Stimulated activated CD8-positive, alpha-beta memory T cell treated with anti-CD3 and anti-CD28 coated beads, Interleukin-7, amount 100 ng/mL, for 48 hours (primary cell): ENCODE data around the gene HOXA6.

Source experiments
- DNase-seq, 2 donors: peaks; one replicate each; pipeline ENCODE4 v3.0.0-alpha.2; 2020; ENCODE audit warnings: low read depth in 1 of 2; ENCODE audit errors: extremely low read depth in 1 of 2

Gene HOXA6

GRCh38 chr7:27152816-27153442 is 5.4 kb upstream of the HOXA6 start:
- no peak for DNase-seq

GRCh38 chr7:27151931-27152815 is 4.6 kb upstream of the HOXA6 start, which contains the start of gene HOXA3:
HOXA3 (minus strand) TSS chr7:27152583; CDS start chr7:27110640, 41,943 bp downstream.
- DNase-seq, result no peak

GRCh38 chr7:27151341-27151930 is 3.9 kb upstream of the HOXA6 start:
- no peak for DNase-seq

GRCh38 chr7:27150568-27151340 is 3.2 kb upstream of the HOXA6 start:
- DNase-seq, result peak in 1 of 2 donors; percentile 36

- no peak for DNase-seq
These were observed 2.4 kb upstream of the HOXA6 start for GRCh38 chr7:27149842-27150567.

- DNase-seq, result no peak
These were observed 1.4 kb upstream of the HOXA6 start for GRCh38 chr7:27148756-27149641.

- no peak for DNase-seq
These were observed 619 bp upstream of the HOXA6 start for GRCh38 chr7:27148031-27148755.

GRCh38 chr7:27146491-27147198 is 929 bp downstream of the HOXA6 start:
- DNase-seq, result no peak

GRCh38 chr7:27145914-27146412 is 1.6 kb downstream of the HOXA6 start:
- no peak for DNase-seq

- DNase-seq, result no peak
These were observed 2.2 kb downstream of the HOXA6 start for GRCh38 chr7:27145165-27145913.

GRCh38 chr7:27144781-27145164 is 2.8 kb downstream of the HOXA6 start:
- DNase-seq, result no peak

- no peak for DNase-seq
These were observed 3.4 kb downstream of the HOXA6 start for GRCh38 chr7:27143950-27144780.

- no peak for DNase-seq
These were observed 4.3 kb downstream of the HOXA6 start, which contains the start of gene HOXA5 for GRCh38 chr7:27143023-27143949. HOXA5 (minus strand) TSS chr7:27143681; CDS start chr7:27143607, 74 bp downstream.

GRCh38 chr7:27142580-27143022 is 5.0 kb downstream of the HOXA6 start:
- no peak for DNase-seq
